ENCODE data around the gene TRPC3.

The TRPC3 gene

DNA sequence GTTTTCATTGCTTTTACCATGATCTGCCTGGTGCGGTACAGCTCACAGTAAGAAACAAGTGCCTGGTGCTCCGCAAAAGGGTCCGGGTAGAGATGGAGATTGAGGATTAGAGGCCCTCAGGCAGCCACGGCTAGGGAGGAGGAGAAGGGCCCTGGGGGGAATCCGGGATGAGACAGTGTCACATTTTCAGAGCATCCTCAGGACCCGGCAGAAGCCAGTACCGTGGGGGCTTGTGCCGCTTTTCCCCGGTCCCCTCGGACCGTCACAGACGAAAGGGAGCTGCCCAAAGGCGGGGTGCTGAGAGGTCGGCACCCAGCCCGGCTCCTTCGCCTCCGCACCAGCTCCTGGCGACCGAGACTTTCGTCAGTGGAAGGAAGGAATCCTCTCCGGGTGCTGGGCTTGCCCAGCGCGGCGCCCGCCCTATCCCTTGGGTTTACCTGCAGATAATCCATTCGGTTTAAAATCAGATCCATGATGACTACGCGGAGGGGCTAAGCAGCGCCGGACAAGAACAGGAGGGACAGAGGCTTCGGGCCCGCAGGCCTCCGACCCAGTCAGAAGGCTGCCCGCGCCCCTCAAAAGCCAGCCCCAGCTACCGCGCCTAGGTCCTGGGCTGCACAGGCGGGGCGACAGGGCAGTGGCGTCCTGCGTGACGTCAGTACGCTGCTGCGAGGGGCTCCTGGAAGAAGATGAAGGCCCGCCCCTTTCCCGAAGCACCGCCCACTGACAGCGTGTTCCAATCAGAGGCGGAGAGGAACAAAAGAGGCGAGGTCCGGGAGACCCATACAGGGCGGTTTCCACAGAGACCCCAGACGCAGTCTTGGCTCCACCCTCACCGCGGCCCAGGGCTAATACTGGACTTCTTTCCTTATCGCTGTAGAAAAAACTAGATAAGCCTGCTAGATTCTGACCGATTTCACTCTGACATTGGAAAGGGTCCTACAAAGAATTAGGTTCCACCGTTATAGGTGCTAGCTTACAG, 81.7 kb downstream of the TRPC3 start, which contains the start of gene BBS7:
Gene BBS7, minus strand, starts transcription at position 634 of the 982 bp plus-strand sequence. Its CDS starts 161 bp downstream, at position 473.
- peak; percentile 99 for DNase-seq
- H2BK15ac ChIP-seq (replicated peaks; ENCODE audit: low read depth), result no peak within 1 kb of the TSS
- no peak within 1 kb of the TSS for H2AK5ac ChIP-seq (ENCODE audit: low read length)
- H3K4ac ChIP-seq (ENCODE audit: low read depth, low read length), result no peak within 1 kb of the TSS
- H3K4me3 ChIP-seq (ENCODE audit: low read length), result peak within 1 kb of the TSS; percentile 91
- no peak within 1 kb of the TSS for H3K18ac ChIP-seq (ENCODE audit: low read length)
- H3K9ac ChIP-seq (ENCODE audit: low read length), result peak within 1 kb of the TSS; percentile 94
- H3K27ac ChIP-seq (ENCODE audit: low read depth, low read length), result peak within 1 kb of the TSS; percentile 2
- no CpG with 5 or more reads among the region's 58 CpGs for WGBS (ENCODE audit: extremely low coverage, insufficient coverage, low lambda C conversion rate)
- no peaks in the 10 kb centered on the region for H3K27me3 ChIP-seq (ENCODE audit: insufficient read depth, low read length, poor library complexity)
- no peaks in the 10 kb centered on the region for H3K36me3 ChIP-seq (ENCODE audit: control insufficient read depth, insufficient read depth, low read length)
- no peaks in the 10 kb centered on the region for H3K79me1 ChIP-seq (ENCODE audit: low read length)
- no peak within 1 kb of the TSS for H2BK120ac ChIP-seq (ENCODE audit: low read depth, low read length)
- H4K8ac ChIP-seq (ENCODE audit: low read depth, low read length), result no peak within 1 kb of the TSS
- no peak within 1 kb of the TSS for H3K23ac ChIP-seq (ENCODE audit: low read length)
- no peak within 1 kb of the TSS for H4K5ac ChIP-seq (ENCODE audit: low read length)
- H3K4me1 ChIP-seq (ENCODE audit: control insufficient read depth, low read depth, low read length), result no peaks in the 10 kb centered on the region
- H2BK5ac ChIP-seq (ENCODE audit: low read length), result no peak within 1 kb of the TSS
- H3K4me2 ChIP-seq (ENCODE audit: low read length), result peak within 1 kb of the TSS; percentile 55
- H3K56ac ChIP-seq (ENCODE audit: low read length), result peak within 1 kb of the TSS; percentile 97
- H3K79me2 ChIP-seq (ENCODE audit: control insufficient read depth, insufficient read depth, low read length), result no peaks in the 10 kb centered on the region

DNA sequence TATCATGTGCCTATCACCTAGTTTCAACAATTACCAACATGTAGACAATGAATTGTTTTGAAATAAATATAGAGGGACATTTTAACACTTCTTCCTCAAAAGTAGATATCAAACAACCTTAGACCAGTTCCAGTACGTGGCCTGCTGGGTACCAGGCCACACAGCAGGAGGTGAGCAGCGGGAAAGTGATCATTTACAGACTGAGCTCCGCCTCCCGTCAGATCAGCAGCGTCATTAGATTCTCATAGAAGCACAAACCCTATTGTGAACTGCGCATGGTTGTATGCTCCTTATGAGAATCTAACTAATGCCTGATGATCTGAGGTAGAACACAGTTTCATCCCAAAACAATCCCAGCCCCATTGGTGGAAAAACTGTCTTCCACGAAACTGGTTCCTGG, 88.1 kb downstream of the TRPC3 start:
- Histone ChIP-seq H3K79me1 (ENCODE audit: low read length) (no peaks in the 10 kb centered on the region), H3K36me3 (ENCODE audit: control insufficient read depth, insufficient read depth, low read length) (no peaks in the 10 kb centered on the region)

DNA sequence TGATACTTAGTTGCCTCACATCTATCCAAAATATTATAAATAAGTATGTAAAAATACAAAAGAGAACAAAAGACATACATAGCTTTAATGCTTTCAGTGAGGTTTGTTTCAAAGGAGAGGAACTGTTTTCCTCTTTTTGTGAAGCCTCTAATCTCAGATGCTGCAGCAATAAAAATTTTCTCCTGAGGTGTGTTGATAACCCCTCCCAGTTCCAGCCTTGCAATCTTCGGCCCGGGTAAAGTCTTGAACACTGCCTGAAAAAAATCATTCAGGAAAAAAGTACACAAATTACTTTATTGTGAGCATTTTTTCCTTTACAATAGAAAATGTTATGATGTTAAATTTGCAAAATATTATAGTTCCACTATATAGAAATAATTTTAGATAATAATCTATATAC, 90.4 kb downstream of the TRPC3 start:
- no peak for DNase-seq
- H3K36me3 ChIP-seq (ENCODE audit: control insufficient read depth, insufficient read depth, low read length), result no peaks in the 10 kb centered on the region

More for the DNA sequence above, 88.1 kb downstream of the TRPC3 start:
- Histone ChIP-seq H3K27me3 (ENCODE audit: insufficient read depth, low read length, poor library complexity) (no peaks in the 10 kb centered on the region), H3K4me1 (ENCODE audit: control insufficient read depth, low read depth, low read length) (no peaks in the 10 kb centered on the region), H3K4ac (ENCODE audit: low read depth, low read length) (no peak overlapping the region), H2BK15ac (replicated peaks; ENCODE audit: low read depth) (no peak overlapping the region), H3K79me2 (ENCODE audit: control insufficient read depth, insufficient read depth, low read length) (no peaks in the 10 kb centered on the region), H2BK5ac (ENCODE audit: low read length) (no peak overlapping the region), H3K23ac (ENCODE audit: low read length) (no peak overlapping the region), H3K56ac (ENCODE audit: low read length) (no peak overlapping the region), H4K8ac (ENCODE audit: low read depth, low read length) (no peak overlapping the region), H3K4me2 (ENCODE audit: low read length) (no peak overlapping the region), H2AK5ac (ENCODE audit: low read length) (no peak overlapping the region), H3K27ac (ENCODE audit: low read depth, low read length) (no peak overlapping the region), H3K18ac (ENCODE audit: low read length) (no peak overlapping the region), H3K4me3 (ENCODE audit: low read length) (no peak overlapping the region), H2BK120ac (ENCODE audit: low read depth, low read length) (no peak overlapping the region), H3K9ac (ENCODE audit: low read length) (no peak overlapping the region), H4K5ac (ENCODE audit: low read length) (no peak overlapping the region)
- DNase-seq, result peak; percentile 33
- no CpG with 5 or more reads among the region's 7 CpGs for WGBS (ENCODE audit: extremely low coverage, insufficient coverage, low lambda C conversion rate)

GRCh38 chr4:121860121-121860520, 91.7 kb downstream of the TRPC3 start:
- Histone ChIP-seq H2BK5ac (ENCODE audit: low read length) (no peak overlapping the region), H3K23ac (ENCODE audit: low read length) (no peak overlapping the region), H4K8ac (ENCODE audit: low read depth, low read length) (no peak overlapping the region), H3K79me2 (ENCODE audit: control insufficient read depth, insufficient read depth, low read length) (no peaks in the 10 kb centered on the region), H3K56ac (ENCODE audit: low read length) (no peak overlapping the region), H3K4me3 (ENCODE audit: low read length) (no peak overlapping the region), H3K79me1 (ENCODE audit: low read length) (no peaks in the 10 kb centered on the region), H4K5ac (ENCODE audit: low read length) (no peak overlapping the region), H3K4me1 (ENCODE audit: control insufficient read depth, low read depth, low read length) (no peaks in the 10 kb centered on the region), H2BK120ac (ENCODE audit: low read depth, low read length) (no peak overlapping the region), H3K4ac (ENCODE audit: low read depth, low read length) (no peak overlapping the region), H3K27me3 (ENCODE audit: insufficient read depth, low read length, poor library complexity) (no peaks in the 10 kb centered on the region), H3K27ac (ENCODE audit: low read depth, low read length) (no peak overlapping the region), H3K9ac (ENCODE audit: low read length) (no peak overlapping the region), H3K18ac (ENCODE audit: low read length) (no peak overlapping the region), H2BK15ac (replicated peaks; ENCODE audit: low read depth) (no peak overlapping the region), H3K36me3 (ENCODE audit: control insufficient read depth, insufficient read depth, low read length) (no peaks in the 10 kb centered on the region), H2AK5ac (ENCODE audit: low read length) (no peak overlapping the region), H3K4me2 (ENCODE audit: low read length) (no peak overlapping the region)
- DNase-seq, result no peak

More for the DNA sequence above, 90.4 kb downstream of the TRPC3 start:
- H3K4me2 ChIP-seq (ENCODE audit: low read length), result no peak overlapping the region
- H3K18ac ChIP-seq (ENCODE audit: low read length), result no peak overlapping the region
- H3K27me3 ChIP-seq (ENCODE audit: insufficient read depth, low read length, poor library complexity), result no peaks in the 10 kb centered on the region
- no peak overlapping the region for H4K5ac ChIP-seq (ENCODE audit: low read length)
- no CpG with 5 or more reads among the region's 2 CpGs for whole genome bisulfite sequencing (ENCODE audit: extremely low coverage, insufficient coverage, low lambda C conversion rate)
- H4K8ac ChIP-seq (ENCODE audit: low read depth, low read length), result no peak overlapping the region
- no peak overlapping the region for H3K27ac ChIP-seq (ENCODE audit: low read depth, low read length)
- H2BK15ac ChIP-seq (replicated peaks; ENCODE audit: low read depth), result no peak overlapping the region
- H3K56ac ChIP-seq (ENCODE audit: low read length), result no peak overlapping the region
- no peak overlapping the region for H2BK120ac ChIP-seq (ENCODE audit: low read depth, low read length)
- H3K4ac ChIP-seq (ENCODE audit: low read depth, low read length), result no peak overlapping the region
- H2BK5ac ChIP-seq (ENCODE audit: low read length), result no peak overlapping the region
- no peak overlapping the region for H3K4me3 ChIP-seq (ENCODE audit: low read length)
- no peaks in the 10 kb centered on the region for H3K79me2 ChIP-seq (ENCODE audit: control insufficient read depth, insufficient read depth, low read length)
- H2AK5ac ChIP-seq (ENCODE audit: low read length), result no peak overlapping the region
- no peaks in the 10 kb centered on the region for H3K4me1 ChIP-seq (ENCODE audit: control insufficient read depth, low read depth, low read length)
- no peak overlapping the region for H3K23ac ChIP-seq (ENCODE audit: low read length)
- H3K9ac ChIP-seq (ENCODE audit: low read length), result no peak overlapping the region
- no peaks in the 10 kb centered on the region for H3K79me1 ChIP-seq (ENCODE audit: low read length)

DNA sequence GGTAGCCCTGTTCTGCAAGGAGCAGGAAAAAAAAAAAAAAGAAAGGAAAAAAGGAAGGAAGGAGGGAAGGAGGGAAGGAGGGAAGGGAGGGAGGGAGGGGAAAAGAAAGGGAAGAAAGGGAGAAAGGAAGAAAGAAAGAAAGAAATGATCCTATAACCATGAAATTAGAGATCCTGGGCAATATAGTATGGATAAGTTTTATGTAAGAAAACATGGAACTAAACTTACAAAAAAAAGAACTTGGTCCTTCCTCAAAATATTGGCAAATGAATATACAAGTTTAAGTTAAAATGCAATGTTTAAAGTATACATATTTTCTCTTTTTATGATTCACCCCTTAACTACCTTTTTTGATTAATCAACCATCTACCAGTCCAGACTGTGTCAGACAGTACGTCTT, 100.5 kb downstream of the TRPC3 start:
- H2AK5ac ChIP-seq (ENCODE audit: low read length), result no peak overlapping the region
- no CpG with 5 or more reads among the region's 1 CpG for WGBS (ENCODE audit: extremely low coverage, insufficient coverage, low lambda C conversion rate)
- no peak overlapping the region for H3K4ac ChIP-seq (ENCODE audit: low read depth, low read length)
- no peak overlapping the region for H3K18ac ChIP-seq (ENCODE audit: low read length)
- H3K79me1 ChIP-seq (ENCODE audit: low read length), result no peaks in the 10 kb centered on the region
- no peaks in the 10 kb centered on the region for H3K79me2 ChIP-seq (ENCODE audit: control insufficient read depth, insufficient read depth, low read length)
- no peak overlapping the region for H2BK5ac ChIP-seq (ENCODE audit: low read length)
- no peaks in the 10 kb centered on the region for H3K27me3 ChIP-seq (ENCODE audit: insufficient read depth, low read length, poor library complexity)
- no peak for DNase-seq
- no peak overlapping the region for H4K5ac ChIP-seq (ENCODE audit: low read length)
- H2BK120ac ChIP-seq (ENCODE audit: low read depth, low read length), result no peak overlapping the region
- H2BK15ac ChIP-seq (replicated peaks; ENCODE audit: low read depth), result no peak overlapping the region
- H3K4me2 ChIP-seq (ENCODE audit: low read length), result no peak overlapping the region
- H3K23ac ChIP-seq (ENCODE audit: low read length), result no peak overlapping the region
- H3K56ac ChIP-seq (ENCODE audit: low read length), result no peak overlapping the region
- H3K9ac ChIP-seq (ENCODE audit: low read length), result no peak overlapping the region
- no peak overlapping the region for H4K8ac ChIP-seq (ENCODE audit: low read depth, low read length)
- H3K4me1 ChIP-seq (ENCODE audit: control insufficient read depth, low read depth, low read length), result no peaks in the 10 kb centered on the region
- no peak overlapping the region for H3K27ac ChIP-seq (ENCODE audit: low read depth, low read length)
- no peak overlapping the region for H3K4me3 ChIP-seq (ENCODE audit: low read length)
- H3K36me3 ChIP-seq (ENCODE audit: control insufficient read depth, insufficient read depth, low read length), result no peaks in the 10 kb centered on the region

All from mesendoderm (in vitro differentiated cells).